HG02623 (cell line): Measurements from ENCODE around the gene OR52B4.
"Not testable (repeated sequence)": the region's sequence is repeated elsewhere in the genome, so short reads cannot be mapped to it uniquely, and the experiment has no call there.

Experiments
- ATAC-seq: cut with Tn5 transposase; IDR thresholded peaks from one replicate; pipeline ENCODE4 v1.9.1; 2021; ENCODE audit warnings: moderate library complexity; ENCODE audit not compliant: unreplicated experiment

Gene OR52B4

GRCh38 chr11:4368286-4368685, at the start of gene OR52B4:
TSS of gene OR52B4 (minus strand) at chr11:4368386. CDS start at chr11:4368295, 91 bp downstream.
- ATAC-seq, result no peak

- ATAC-seq, result no peak
Measured at GRCh38 chr11:4416816-4417215, 48.6 kb upstream of the OR52B4 start.

GRCh38 chr11:4416306-4416705, 48.1 kb upstream of the OR52B4 start:
- ATAC-seq, result no peak

- not testable (repeated sequence) for ATAC-seq
Measured at GRCh38 chr11:4406206-4406605, 38.0 kb upstream of the OR52B4 start.

- peak; percentile 6 for ATAC-seq
Measured at GRCh38 chr11:4393858-4394223, 25.7 kb upstream of the OR52B4 start.

GRCh38 chr11:4393209-4393857, 25.1 kb upstream of the OR52B4 start, which contains the start of gene TRIM21:
TSS of gene TRIM21 (minus strand) at chr11:4393702. CDS start at chr11:4390409, 3,293 bp downstream.
- peak; percentile 100 for ATAC-seq

- no peak for ATAC-seq
Measured at GRCh38 chr11:4388221-4388620, 20.0 kb upstream of the OR52B4 start.

GRCh38 chr11:4385978-4386740, 18.0 kb upstream of the OR52B4 start:
- ATAC-seq, result no peak

GRCh38 chr11:4381901-4382300, 13.7 kb upstream of the OR52B4 start:
- no peak for ATAC-seq

- no peak for ATAC-seq
Measured at GRCh38 chr11:4375431-4376140, 7.4 kb upstream of the OR52B4 start.

- ATAC-seq, result no peak
Measured at GRCh38 chr11:4370166-4370565, 2.0 kb upstream of the OR52B4 start.

- not testable (repeated sequence) for ATAC-seq
Measured at GRCh38 chr11:4348142-4348541, 20.0 kb downstream of the OR52B4 start.

GRCh38 chr11:4345366-4345765, 22.8 kb downstream of the OR52B4 start:
- ATAC-seq, result not testable (repeated sequence)

- ATAC-seq, result not testable (repeated sequence)
Measured at GRCh38 chr11:4334356-4334755, 33.8 kb downstream of the OR52B4 start.
